GM12878 (cell line): ENCODE results near the gene CRBN. TPM values are rescaled to one million over a fixed set of nuclear protein-coding genes. Genes with fewer than 3 reads are reported as not detected.

Experiments used
- ATAC-seq: fragments of 200-7000 bp; cut with Tn5 transposase; 3 replicates; pipeline ENCODE4 v1.9.1; 2020; ENCODE audit warnings: mild to moderate bottlenecking, moderate library complexity
- BruUV-seq: library from RNA; stranded (reverse); fragments of 400-500 nt; replicated peaks from 2 replicates; lab custom pipeline; 2021; lab: Mats Ljungman, UMichigan
- CTCF ChIA-PET: fragments of 300-600 bp; sonication (Branson Sonifier 250); formaldehyde crosslinking; extraction: SDS; loops from one replicate; lab custom pipeline; 2021; ENCODE audit warnings: inconsistent platforms; lab: Yijun Ruan, JAX
- POLR2A ChIA-PET: fragments of 350-600 bp; formaldehyde crosslinking; extraction: SDS; loops from one replicate; lab custom pipeline; 2021; ENCODE audit warnings: inconsistent platforms; lab: Charles Lee
- RAD21 ChIA-PET: fragments of 300-600 bp; sonication (Branson Sonifier 250); formaldehyde crosslinking; loops from one replicate; lab custom pipeline; 2023; ENCODE audit warnings: antibody characterized with exemption; ENCODE audit not compliant: unreplicated experiment; lab: Charles Lee
- SMC1A ChIA-PET: fragments of 300-600 bp; sonication (Branson Sonifier 250); formaldehyde crosslinking; loops from one replicate; lab custom pipeline; 2023; ENCODE audit not compliant: unreplicated experiment, uncharacterized antibody; lab: Charles Lee
- DNase-seq: peaks from one replicate; pipeline ENCODE4 v3.0.0-alpha.2; 2011; ENCODE audit warnings: low read depth, low spot score
- FAIRE-seq: peaks from 3 replicates; lab custom pipeline; 2011; peaks lifted over from hg19 to GRCh38; lab: Jason Lieb, UNC
- H2AFZ ChIP-seq: 2 replicates; pipeline ENCODE4 v1.6.0; 2011; ENCODE audit warnings: low read depth, low read length, control low read depth; ENCODE audit not compliant: control insufficient read depth
- H3K27ac ChIP-seq: 2 replicates; pipeline ENCODE4 v1.5.1; 2011; ENCODE audit warnings: control low read depth; ENCODE audit not compliant: control insufficient read depth, insufficient read depth
- H3K27me3 ChIP-seq, 2 experiments: replicated peaks in 1 of 2; 2 replicates each; pipeline versions ENCODE4 v1.6.0 to v1.6.1; 2011; ENCODE audit warnings: low read length in 1 of 2; ENCODE audit not compliant: control insufficient read depth in 2 of 2, insufficient read depth in 2 of 2
- H3K36me3 ChIP-seq, 2 experiments: 2 replicates each; pipeline ENCODE4 v1.5.1; 2011; ENCODE audit warnings: low read length in 1 of 2; ENCODE audit not compliant: control insufficient read depth in 2 of 2, insufficient read depth in 2 of 2
- H3K4me1 ChIP-seq: 2 replicates; pipeline ENCODE4 v1.6.1; 2011; ENCODE audit warnings: mild to moderate bottlenecking, low read length, moderate library complexity, mixed read lengths; ENCODE audit not compliant: control insufficient read depth, insufficient read depth
- H3K4me2 ChIP-seq: 2 replicates; pipeline ENCODE4 v1.6.0; 2011; ENCODE audit warnings: control low read depth; ENCODE audit not compliant: control insufficient read depth, insufficient read depth
- H3K4me3 ChIP-seq: fragments of 200-600 bp; sonication (generic); 2 replicates; pipeline ENCODE4 v1.5.1; 2016
- H3K79me2 ChIP-seq: 2 replicates; pipeline ENCODE4 v1.6.0; 2011; ENCODE audit warnings: low read length; ENCODE audit not compliant: control insufficient read depth, insufficient read depth
- H3K9ac ChIP-seq: 2 replicates; pipeline ENCODE4 v1.8.0; 2011; ENCODE audit warnings: low read length, control low read depth, mixed read lengths; ENCODE audit not compliant: control insufficient read depth, insufficient read depth
- H3K9me3 ChIP-seq: replicated peaks from 3 replicates; pipeline ENCODE4 v1.5.1; 2011; ENCODE audit warnings: mild to moderate bottlenecking, low read length; ENCODE audit not compliant: control insufficient read depth, insufficient read depth
- H4K20me1 ChIP-seq: 2 replicates; pipeline ENCODE4 v1.6.0; 2011; ENCODE audit not compliant: control insufficient read depth, insufficient read depth
- ASH2L ChIP-seq: fragments of 300-600, 200-600 bp; sonication (generic); IDR thresholded peaks from 2 replicates; pipeline ENCODE4 v1.6.1; 2017; ENCODE audit warnings: low read depth, mild to moderate bottlenecking, borderline replicate concordance
- BACH1 ChIP-seq: fragments of 450-650 bp; IDR thresholded peaks from 2 replicates; pipeline ENCODE4 v1.6.1; 2017; ENCODE audit warnings: mild to moderate bottlenecking, borderline replicate concordance
- CHD2 ChIP-seq: IDR thresholded peaks from 2 replicates; pipeline ENCODE4 v1.6.1; 2011; ENCODE audit warnings: low read depth, low read length, improper control_type of control experiment, borderline replicate concordance
- CREB1 ChIP-seq: IDR thresholded peaks from 2 replicates; pipeline ENCODE4 v1.6.1; 2012; ENCODE audit warnings: low read depth, mild to moderate bottlenecking, inconsistent platforms
- GATAD2B ChIP-seq: fragments of 450-650 bp; conservative IDR thresholded peaks from 2 replicates; pipeline ENCODE4 v1.6.1; 2017; ENCODE audit warnings: low read depth, mild to moderate bottlenecking, moderate library complexity
- POU2F2 ChIP-seq: IDR thresholded peaks from 3 replicates; pipeline ENCODE4 v1.6.1; 2011; ENCODE audit warnings: low read depth, mild to moderate bottlenecking, low read length, borderline replicate concordance
- RAD21 ChIP-seq: IDR thresholded peaks from 2 replicates; pipeline ENCODE4 v1.6.1; 2011; ENCODE audit warnings: mild to moderate bottlenecking, low read depth, low read length, moderate library complexity; ENCODE audit not compliant: insufficient read depth
- SMARCA5 ChIP-seq: fragments of 450-650 bp; IDR thresholded peaks from 2 replicates; pipeline ENCODE4 v1.6.1; 2017; ENCODE audit warnings: mild to moderate bottlenecking
- SRF ChIP-seq, 2 experiments: IDR thresholded peaks; 2 replicates each; pipeline ENCODE4 v1.6.1; 2011; ENCODE audit warnings: low read depth in 2 of 2, low read length in 2 of 2, mild to moderate bottlenecking in 1 of 2, moderate library complexity in 1 of 2
- YY1 ChIP-seq: IDR thresholded peaks from 2 replicates; pipeline ENCODE4 v1.6.1; 2011; ENCODE audit warnings: low read depth, mild to moderate bottlenecking, low read length
- WGBS: methylation state at CpG from one replicate; pipeline ENCODE4 v1.1.6; 2016; ENCODE audit warnings: low lambda C conversion rate; ENCODE audit not compliant: insufficient replicate concordance, insufficient coverage; ENCODE audit errors: missing lambda C conversion rate; 5-methylcytosine and 5-hydroxymethylcytosine counted together
- in situ Hi-C: fragments of 300-500 bp; cut with MboI; formaldehyde crosslinking; loops from 9 replicates; pipeline ENCODE4 v1.14.3; 2018; ENCODE audit warnings: mixed read lengths
- intact Hi-C: fragments of 100-400 bp; cut with micrococcal nuclease; formaldehyde crosslinking; loops from one replicate; pipeline ENCODE4 v1.14.2; 2022; ENCODE audit not compliant: unreplicated experiment
- polyA plus RNA-seq, 11 experiments: library from polyadenylated mRNA; depleted of rRNA in 4 of 11; unstranded in 6 of 11; stranded (reverse) in 5 of 11; fragments of >200 nt; fragmentation: Nextera tagmentation in 4 of 11; fragmentation: Illumina TruSeq in 1 of 11; extraction: Ambion mirVana in 4 of 11; extraction: Trizol in 1 of 11; gene quantifications; 1 replicate in 1 of 11; 2 replicates in 10 of 11; pipeline versions ENCODE4 v1.2.1 to v1.2.3, GENCODE V29; 2011 to 2016; ENCODE audit warnings: inconsistent platforms in 2 of 11, missing spikeins in 2 of 11, low read depth in 1 of 11
- total RNA-seq, 4 experiments: library from RNA; depleted of rRNA in 3 of 4; stranded (reverse); fragments of >200 nt in 3 of 4; fragmentation: Illumina TruSeq in 1 of 4; extraction: Trizol in 1 of 4; gene quantifications; 2 replicates each; pipeline versions ENCODE4 v1.2.1 to v1.2.3, GENCODE V29; 2013 to 2021
- TF ChIP-seq, protein P1 (sequence below), 3 experiments: IDR thresholded peaks in 2 of 3; conservative IDR thresholded peaks in 1 of 3; 2 replicates each; pipeline ENCODE4 v1.5.1; 2011; ENCODE audit warnings: low read depth in 3 of 3, low read length in 3 of 3, mild to moderate bottlenecking in 3 of 3, control low read depth in 2 of 3, moderate library complexity in 2 of 3, inconsistent platforms in 1 of 3, mixed read lengths in 1 of 3; ENCODE audit not compliant: control insufficient read depth in 2 of 3, insufficient read depth in 1 of 3; ENCODE audit errors: extremely low read depth in 1 of 3
- TF ChIP-seq, protein P2 (sequence below): fragments of 450-650 bp; IDR thresholded peaks from 2 replicates; pipeline ENCODE4 v1.6.1; 2018; ENCODE audit warnings: mild to moderate bottlenecking, low read depth, moderate library complexity; ENCODE audit not compliant: partially characterized antibody
- TF ChIP-seq, protein P3 (sequence below): fragments of 450-650 bp; IDR thresholded peaks from 2 replicates; pipeline ENCODE4 v1.6.1; 2017; ENCODE audit warnings: borderline replicate concordance
- TF ChIP-seq, protein P4 (sequence below): fragments of 450-650 bp; IDR thresholded peaks from 2 replicates; pipeline ENCODE4 v1.6.1; 2017; ENCODE audit warnings: mild to moderate bottlenecking

The CRBN gene
- total and polyA plus RNA-seq, 10 of the 15 experiments (the other 5 are each of a cell fraction or from before 2014, with no cell fraction given) = 21.7 to 115 (median 35.8) TPM

DNA sequence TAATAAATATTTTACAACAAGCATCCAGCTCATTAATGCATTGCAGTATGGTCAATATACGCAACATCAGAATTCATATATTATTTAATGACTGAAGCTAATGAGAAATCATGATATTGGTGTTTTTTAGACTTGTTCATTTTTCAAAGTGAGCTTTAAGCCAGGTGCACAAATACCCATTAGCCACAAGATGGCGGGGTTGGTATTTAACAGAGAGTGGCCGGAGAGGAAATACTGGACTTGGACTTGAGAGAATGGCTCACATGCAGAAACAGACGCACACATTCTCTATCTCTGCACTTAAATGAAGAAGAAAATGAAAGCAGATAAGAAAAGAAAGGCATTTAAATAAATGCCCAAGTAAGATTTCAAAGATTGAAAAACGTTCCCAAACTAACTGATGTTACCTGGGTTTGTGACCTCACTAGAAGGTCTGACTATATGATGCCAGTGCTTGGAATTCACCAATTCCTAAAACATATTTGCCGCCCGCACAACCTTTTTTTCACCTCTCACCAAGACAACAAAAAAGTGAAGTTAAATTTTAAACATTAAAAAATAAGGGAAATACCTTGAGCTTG lies 21.2 kb upstream of the CRBN start:
- Histone ChIP-seq H4K20me1 (no peaks in the 10 kb centered on the region), H3K79me2 (no peaks in the 10 kb centered on the region), H3K4me2 (no peak overlapping the region), H3K27ac (no peak overlapping the region), H3K4me3 (no peak overlapping the region), H3K9me3 (no peaks in the 10 kb centered on the region; the same call in 2 of the 3 replicates), H3K27me3 (no peaks in the 10 kb centered on the region), H2AFZ (no peak overlapping the region), H3K9ac (no peak overlapping the region), H3K4me1 (peaks cover 4% of the 10 kb centered on the region; the same call in 1 of the 2 replicates), H3K36me3 (no peaks in the 10 kb centered on the region)
- ATAC-seq = peak; percentile 86
- ChIA-PET RAD21 (interaction anchor here (0.6 to 6.7 kb wide), 30 partner anchors 8 to 1106 kb away, joined by 3 to 148 read pairs (median 4); no protein-coding TSS in a partner anchor), CTCF (interaction anchor here (0.6 to 6.1 kb wide), 60 partner anchors 8 to 1169 kb away, joined by 3 to 199 read pairs (median 4); no protein-coding TSS in a partner anchor), SMC1A (interaction anchor here (0.6 to 7.7 kb wide), 38 partner anchors 9 to 1099 kb away, joined by 3 to 129 read pairs (median 5); partner anchors contain the start of gene CRBN), POLR2A (interaction anchor here (0.5 to 1.1 kb wide), 4 partner anchors 119 to 796 kb away, joined by 3 read pairs; no protein-coding TSS in a partner anchor)
- in situ Hi-C loops = no loop called here
- DNase-seq = peak; percentile 12
- no TSS peak for BruUV-seq
- 26% methylated on average over 7 of the region's 7 CpGs for WGBS
- intact Hi-C loops = loop anchor here (1.0 to 10.0 kb wide), 4 partner anchors 444 to 1090 kb away; no protein-coding TSS in a partner anchor
- FAIRE-seq = peak; percentile 84
- TF ChIP-seq BACH1 (no peak), YY1 (0 out of 2 replicates have a peak, but pooled peaks have one; percentile 42), RAD21 (peak; percentile 98), SRF (IDR thresholded peaks at IDR 0.05; ENCODE audit: low read depth in 2 of 2, low read length in 2 of 2) (no peak), CHD2 (no peak), POU2F2 (0 out of 3 replicates have a peak, but pooled peaks have one; percentile 10), CREB1 (no peak), GATAD2B (no peak), ASH2L (no peak), SMARCA5 (no peak)
- TF ChIP-seq, protein P1, sequence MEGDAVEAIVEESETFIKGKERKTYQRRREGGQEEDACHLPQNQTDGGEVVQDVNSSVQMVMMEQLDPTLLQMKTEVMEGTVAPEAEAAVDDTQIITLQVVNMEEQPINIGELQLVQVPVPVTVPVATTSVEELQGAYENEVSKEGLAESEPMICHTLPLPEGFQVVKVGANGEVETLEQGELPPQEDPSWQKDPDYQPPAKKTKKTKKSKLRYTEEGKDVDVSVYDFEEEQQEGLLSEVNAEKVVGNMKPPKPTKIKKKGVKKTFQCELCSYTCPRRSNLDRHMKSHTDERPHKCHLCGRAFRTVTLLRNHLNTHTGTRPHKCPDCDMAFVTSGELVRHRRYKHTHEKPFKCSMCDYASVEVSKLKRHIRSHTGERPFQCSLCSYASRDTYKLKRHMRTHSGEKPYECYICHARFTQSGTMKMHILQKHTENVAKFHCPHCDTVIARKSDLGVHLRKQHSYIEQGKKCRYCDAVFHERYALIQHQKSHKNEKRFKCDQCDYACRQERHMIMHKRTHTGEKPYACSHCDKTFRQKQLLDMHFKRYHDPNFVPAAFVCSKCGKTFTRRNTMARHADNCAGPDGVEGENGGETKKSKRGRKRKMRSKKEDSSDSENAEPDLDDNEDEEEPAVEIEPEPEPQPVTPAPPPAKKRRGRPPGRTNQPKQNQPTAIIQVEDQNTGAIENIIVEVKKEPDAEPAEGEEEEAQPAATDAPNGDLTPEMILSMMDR (IDR thresholded peaks at IDR 0.05 in 2 of 3, conservative IDR thresholded peaks at IDR 0.05 in 1 of 3; ENCODE audit: control insufficient read depth in 2 of 3, extremely low read depth in 1 of 3, insufficient read depth in 1 of 3, low read depth in 3 of 3, low read length in 3 of 3) = peak; percentile 71 to 88 (median 75)
- TF ChIP-seq, protein P2, sequence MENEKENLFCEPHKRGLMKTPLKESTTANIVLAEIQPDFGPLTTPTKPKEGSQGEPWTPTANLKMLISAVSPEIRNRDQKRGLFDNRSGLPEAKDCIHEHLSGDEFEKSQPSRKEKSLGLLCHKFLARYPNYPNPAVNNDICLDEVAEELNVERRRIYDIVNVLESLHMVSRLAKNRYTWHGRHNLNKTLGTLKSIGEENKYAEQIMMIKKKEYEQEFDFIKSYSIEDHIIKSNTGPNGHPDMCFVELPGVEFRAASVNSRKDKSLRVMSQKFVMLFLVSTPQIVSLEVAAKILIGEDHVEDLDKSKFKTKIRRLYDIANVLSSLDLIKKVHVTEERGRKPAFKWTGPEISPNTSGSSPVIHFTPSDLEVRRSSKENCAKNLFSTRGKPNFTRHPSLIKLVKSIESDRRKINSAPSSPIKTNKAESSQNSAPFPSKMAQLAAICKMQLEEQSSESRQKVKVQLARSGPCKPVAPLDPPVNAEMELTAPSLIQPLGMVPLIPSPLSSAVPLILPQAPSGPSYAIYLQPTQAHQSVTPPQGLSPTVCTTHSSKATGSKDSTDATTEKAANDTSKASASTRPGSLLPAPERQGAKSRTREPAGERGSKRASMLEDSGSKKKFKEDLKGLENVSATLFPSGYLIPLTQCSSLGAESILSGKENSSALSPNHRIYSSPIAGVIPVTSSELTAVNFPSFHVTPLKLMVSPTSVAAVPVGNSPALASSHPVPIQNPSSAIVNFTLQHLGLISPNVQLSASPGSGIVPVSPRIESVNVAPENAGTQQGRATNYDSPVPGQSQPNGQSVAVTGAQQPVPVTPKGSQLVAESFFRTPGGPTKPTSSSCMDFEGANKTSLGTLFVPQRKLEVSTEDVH = peak; percentile 23
- TF ChIP-seq, protein P3, sequence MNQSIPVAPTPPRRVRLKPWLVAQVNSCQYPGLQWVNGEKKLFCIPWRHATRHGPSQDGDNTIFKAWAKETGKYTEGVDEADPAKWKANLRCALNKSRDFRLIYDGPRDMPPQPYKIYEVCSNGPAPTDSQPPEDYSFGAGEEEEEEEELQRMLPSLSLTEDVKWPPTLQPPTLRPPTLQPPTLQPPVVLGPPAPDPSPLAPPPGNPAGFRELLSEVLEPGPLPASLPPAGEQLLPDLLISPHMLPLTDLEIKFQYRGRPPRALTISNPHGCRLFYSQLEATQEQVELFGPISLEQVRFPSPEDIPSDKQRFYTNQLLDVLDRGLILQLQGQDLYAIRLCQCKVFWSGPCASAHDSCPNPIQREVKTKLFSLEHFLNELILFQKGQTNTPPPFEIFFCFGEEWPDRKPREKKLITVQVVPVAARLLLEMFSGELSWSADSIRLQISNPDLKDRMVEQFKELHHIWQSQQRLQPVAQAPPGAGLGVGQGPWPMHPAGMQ = no peak
- TF ChIP-seq, protein P4, sequence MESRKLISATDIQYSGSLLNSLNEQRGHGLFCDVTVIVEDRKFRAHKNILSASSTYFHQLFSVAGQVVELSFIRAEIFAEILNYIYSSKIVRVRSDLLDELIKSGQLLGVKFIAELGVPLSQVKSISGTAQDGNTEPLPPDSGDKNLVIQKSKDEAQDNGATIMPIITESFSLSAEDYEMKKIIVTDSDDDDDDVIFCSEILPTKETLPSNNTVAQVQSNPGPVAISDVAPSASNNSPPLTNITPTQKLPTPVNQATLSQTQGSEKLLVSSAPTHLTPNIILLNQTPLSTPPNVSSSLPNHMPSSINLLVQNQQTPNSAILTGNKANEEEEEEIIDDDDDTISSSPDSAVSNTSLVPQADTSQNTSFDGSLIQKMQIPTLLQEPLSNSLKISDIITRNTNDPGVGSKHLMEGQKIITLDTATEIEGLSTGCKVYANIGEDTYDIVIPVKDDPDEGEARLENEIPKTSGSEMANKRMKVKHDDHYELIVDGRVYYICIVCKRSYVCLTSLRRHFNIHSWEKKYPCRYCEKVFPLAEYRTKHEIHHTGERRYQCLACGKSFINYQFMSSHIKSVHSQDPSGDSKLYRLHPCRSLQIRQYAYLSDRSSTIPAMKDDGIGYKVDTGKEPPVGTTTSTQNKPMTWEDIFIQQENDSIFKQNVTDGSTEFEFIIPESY = no peak
